PC-9 (cell line): ENCODE results near the gene STX16.

ENCODE experiments used
- EZH2 ChIP-seq: fragments of 200-600 bp; sonication (generic); IDR thresholded peaks from 2 replicates; pipeline ENCODE4 v1.8.0; 2017; ENCODE audit warnings: antibody characterized with exemption, low read depth
- TF ChIP-seq, protein P1 (sequence below): fragments of 200-600 bp; sonication (generic); conservative IDR thresholded peaks from 2 replicates; pipeline ENCODE4 v1.6.1; 2017; ENCODE audit warnings: mixed run types, antibody characterized with exemption, mild to moderate bottlenecking, moderate library complexity

DNA sequence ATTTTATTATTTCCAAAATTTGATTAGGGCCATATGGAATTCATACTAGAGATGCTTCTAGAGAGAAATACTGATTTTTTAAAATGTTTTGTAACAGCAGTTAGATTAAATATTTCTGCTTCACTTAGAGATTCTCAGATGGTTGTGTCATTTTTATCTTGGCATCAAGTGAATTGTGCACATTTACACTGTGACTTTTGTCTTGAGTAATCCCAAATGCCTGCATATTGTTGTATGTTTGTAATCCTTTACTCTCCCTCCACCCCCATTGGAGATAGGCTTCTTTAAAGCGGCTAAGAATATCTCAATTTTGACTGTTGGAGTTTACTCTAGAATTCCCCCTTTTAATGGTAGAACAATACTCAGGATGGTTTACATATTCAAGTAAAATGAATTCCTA lies 19.0 kb downstream of the STX16 start:
- TF ChIP-seq, protein P1, sequence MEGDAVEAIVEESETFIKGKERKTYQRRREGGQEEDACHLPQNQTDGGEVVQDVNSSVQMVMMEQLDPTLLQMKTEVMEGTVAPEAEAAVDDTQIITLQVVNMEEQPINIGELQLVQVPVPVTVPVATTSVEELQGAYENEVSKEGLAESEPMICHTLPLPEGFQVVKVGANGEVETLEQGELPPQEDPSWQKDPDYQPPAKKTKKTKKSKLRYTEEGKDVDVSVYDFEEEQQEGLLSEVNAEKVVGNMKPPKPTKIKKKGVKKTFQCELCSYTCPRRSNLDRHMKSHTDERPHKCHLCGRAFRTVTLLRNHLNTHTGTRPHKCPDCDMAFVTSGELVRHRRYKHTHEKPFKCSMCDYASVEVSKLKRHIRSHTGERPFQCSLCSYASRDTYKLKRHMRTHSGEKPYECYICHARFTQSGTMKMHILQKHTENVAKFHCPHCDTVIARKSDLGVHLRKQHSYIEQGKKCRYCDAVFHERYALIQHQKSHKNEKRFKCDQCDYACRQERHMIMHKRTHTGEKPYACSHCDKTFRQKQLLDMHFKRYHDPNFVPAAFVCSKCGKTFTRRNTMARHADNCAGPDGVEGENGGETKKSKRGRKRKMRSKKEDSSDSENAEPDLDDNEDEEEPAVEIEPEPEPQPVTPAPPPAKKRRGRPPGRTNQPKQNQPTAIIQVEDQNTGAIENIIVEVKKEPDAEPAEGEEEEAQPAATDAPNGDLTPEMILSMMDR, result no peak
- no peak for TF ChIP-seq EZH2
